PC-9 (cell line): Measurements from ENCODE around the gene MSH3. TPM values are rescaled to one million over a fixed set of nuclear protein-coding genes. Genes with fewer than 3 reads are reported as not detected.

Experiments
- BruUV-seq: library from RNA; stranded (reverse); fragments of 400-500 nt; replicated peaks from 2 replicates; lab custom pipeline; 2021; lab: Mats Ljungman, UMichigan
- CTCF ChIA-PET: fragments of 300-600 bp; sonication (Branson Sonifier 250); formaldehyde crosslinking; loops from one replicate; lab custom pipeline; 2022; ENCODE audit warnings: antibody characterized with exemption; lab: Charles Lee
- POLR2A ChIA-PET: fragments of 300-600 bp; sonication (Branson Sonifier 250); formaldehyde crosslinking; loops from one replicate; lab custom pipeline; 2022; ENCODE audit warnings: antibody characterized with exemption; ENCODE audit not compliant: unreplicated experiment; lab: Charles Lee
- DNase-seq, 2 experiments: peaks; one replicate each; pipeline versions ENCODE4 v3.0.0 to v3.0.0-alpha.2; 2015 to 2022; ENCODE audit warnings: mixed read lengths in 1 of 2
- H2AFZ ChIP-seq: fragments of 200-600 bp; sonication (generic); 2 replicates; pipeline ENCODE4 v1.8.1; 2017; ENCODE audit warnings: antibody characterized with exemption
- H3F3A ChIP-seq: fragments of 200-600 bp; sonication (generic); 2 replicates; pipeline ENCODE4 v1.8.1; 2017; ENCODE audit warnings: antibody characterized with exemption, mild to moderate bottlenecking, low read depth; ENCODE audit not compliant: insufficient read depth
- H3K27ac ChIP-seq: fragments of 200-600 bp; sonication (generic); 2 replicates; pipeline ENCODE4 v1.6.1; 2016; ENCODE audit warnings: mixed run types
- H3K27me3 ChIP-seq: fragments of 200-600 bp; sonication (generic); 2 replicates; pipeline ENCODE4 v1.6.1; 2016; ENCODE audit warnings: low read depth, mixed run types; ENCODE audit not compliant: insufficient read depth
- H3K36me3 ChIP-seq: fragments of 200-600 bp; sonication (generic); 2 replicates; pipeline ENCODE4 v1.6.1; 2016; ENCODE audit warnings: low read depth, mixed run types
- H3K4me1 ChIP-seq: fragments of 200-600 bp; sonication (generic); replicated peaks from 2 replicates; pipeline ENCODE4 v1.6.1; 2016; ENCODE audit warnings: mixed run types; ENCODE audit not compliant: insufficient read depth
- H3K4me2 ChIP-seq: fragments of 200-600 bp; sonication (generic); 2 replicates; pipeline ENCODE4 v1.6.1; 2017; ENCODE audit warnings: mixed run types
- H3K4me3 ChIP-seq: fragments of 200-600 bp; sonication (generic); 2 replicates; pipeline ENCODE4 v1.6.1; 2016; ENCODE audit warnings: mixed run types
- H3K79me2 ChIP-seq: fragments of 200-600 bp; sonication (generic); 2 replicates; pipeline ENCODE4 v1.6.1; 2017; ENCODE audit warnings: low read depth, mixed run types
- H3K9me2 ChIP-seq: fragments of 200-600 bp; sonication (generic); 2 replicates; pipeline ENCODE4 v1.8.1; 2017; ENCODE audit warnings: mild to moderate bottlenecking; ENCODE audit not compliant: insufficient read depth
- H3K9me3 ChIP-seq: fragments of 200-600 bp; sonication (generic); 2 replicates; pipeline ENCODE4 v1.8.1; 2016; ENCODE audit warnings: low read depth; ENCODE audit not compliant: insufficient read depth
- H4K20me1 ChIP-seq: fragments of 200-600 bp; sonication (generic); 2 replicates; pipeline ENCODE4 v1.8.1; 2017; ENCODE audit not compliant: insufficient read depth
- EZH2 ChIP-seq: fragments of 200-600 bp; sonication (generic); IDR thresholded peaks from 2 replicates; pipeline ENCODE4 v1.8.0; 2017; ENCODE audit warnings: antibody characterized with exemption, low read depth
- intact Hi-C: fragments of 100-400 bp; cut with micrococcal nuclease; formaldehyde crosslinking; loops from one replicate; pipeline ENCODE4 v1.10.0; 2022; ENCODE audit not compliant: unreplicated experiment
- total RNA-seq: library from RNA; stranded (reverse); gene quantifications from 2 replicates; pipeline ENCODE4 v1.2.3, GENCODE V29; 2021
- TF ChIP-seq, protein P1 (sequence below): fragments of 200-600 bp; sonication (generic); conservative IDR thresholded peaks from 2 replicates; pipeline ENCODE4 v1.6.1; 2017; ENCODE audit warnings: mixed run types, antibody characterized with exemption, mild to moderate bottlenecking, moderate library complexity

The MSH3 gene
- total RNA-seq, 1 experiment from 2014 or later, result 16.9 TPM

DNA sequence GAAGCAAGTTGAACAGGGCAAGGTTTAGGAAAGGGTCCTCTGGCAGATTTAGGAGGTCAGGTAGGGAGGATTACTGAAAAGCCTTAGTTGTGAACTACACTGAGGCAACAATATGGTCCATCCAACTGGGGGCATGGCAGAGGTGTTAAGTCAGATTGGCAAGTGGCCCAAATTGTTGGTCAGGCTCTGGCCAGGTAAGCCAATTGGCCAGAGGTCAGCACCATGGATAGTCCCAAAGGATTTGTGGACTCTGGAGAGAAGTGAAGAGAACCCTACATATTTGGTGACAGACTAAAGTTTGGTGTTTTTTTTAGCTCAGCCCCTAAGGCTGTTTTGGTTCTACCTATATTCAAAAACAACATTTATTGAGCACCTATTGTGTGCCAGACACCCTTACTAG lies 266.6 kb downstream of the MSH3 start:
- intact Hi-C loops, result loop anchor here (10.0 kb wide), 1 partner anchor 184 kb away; no protein-coding TSS in a partner anchor
- no peaks in the 10 kb centered on the region for H3K36me3 ChIP-seq
- no peak for DNase-seq
- POLR2A ChIA-PET, result interaction anchor here (0.6 kb wide), 1 partner anchor 147 kb away, joined by 12 read pairs; no protein-coding TSS in a partner anchor
- BruUV-seq, result no TSS peak
- H3K27me3 ChIP-seq, result no peaks in the 10 kb centered on the region
- H3K4me1 ChIP-seq, result peaks cover 14% of the 10 kb centered on the region
- H3K9me2 ChIP-seq, result no peaks in the 10 kb centered on the region
- CTCF ChIA-PET, result no interaction called here
- H3K27ac ChIP-seq, result no peak overlapping the region
- no peak overlapping the region for H2AFZ ChIP-seq
- H3K4me2 ChIP-seq, result no peak overlapping the region
- H4K20me1 ChIP-seq, result no peaks in the 10 kb centered on the region
- H3K9me3 ChIP-seq, result no peaks in the 10 kb centered on the region; the same call in 1 of the 2 replicates
- TF ChIP-seq EZH2, result no peak
- TF ChIP-seq, protein P1, sequence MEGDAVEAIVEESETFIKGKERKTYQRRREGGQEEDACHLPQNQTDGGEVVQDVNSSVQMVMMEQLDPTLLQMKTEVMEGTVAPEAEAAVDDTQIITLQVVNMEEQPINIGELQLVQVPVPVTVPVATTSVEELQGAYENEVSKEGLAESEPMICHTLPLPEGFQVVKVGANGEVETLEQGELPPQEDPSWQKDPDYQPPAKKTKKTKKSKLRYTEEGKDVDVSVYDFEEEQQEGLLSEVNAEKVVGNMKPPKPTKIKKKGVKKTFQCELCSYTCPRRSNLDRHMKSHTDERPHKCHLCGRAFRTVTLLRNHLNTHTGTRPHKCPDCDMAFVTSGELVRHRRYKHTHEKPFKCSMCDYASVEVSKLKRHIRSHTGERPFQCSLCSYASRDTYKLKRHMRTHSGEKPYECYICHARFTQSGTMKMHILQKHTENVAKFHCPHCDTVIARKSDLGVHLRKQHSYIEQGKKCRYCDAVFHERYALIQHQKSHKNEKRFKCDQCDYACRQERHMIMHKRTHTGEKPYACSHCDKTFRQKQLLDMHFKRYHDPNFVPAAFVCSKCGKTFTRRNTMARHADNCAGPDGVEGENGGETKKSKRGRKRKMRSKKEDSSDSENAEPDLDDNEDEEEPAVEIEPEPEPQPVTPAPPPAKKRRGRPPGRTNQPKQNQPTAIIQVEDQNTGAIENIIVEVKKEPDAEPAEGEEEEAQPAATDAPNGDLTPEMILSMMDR, result no peak
- H3K79me2 ChIP-seq, result no peaks in the 10 kb centered on the region
- H3F3A ChIP-seq, result 0 out of 2 replicates have a peak, but pooled peaks cover 4% of the 10 kb centered on the region
- H3K4me3 ChIP-seq, result no peak overlapping the region

DNA sequence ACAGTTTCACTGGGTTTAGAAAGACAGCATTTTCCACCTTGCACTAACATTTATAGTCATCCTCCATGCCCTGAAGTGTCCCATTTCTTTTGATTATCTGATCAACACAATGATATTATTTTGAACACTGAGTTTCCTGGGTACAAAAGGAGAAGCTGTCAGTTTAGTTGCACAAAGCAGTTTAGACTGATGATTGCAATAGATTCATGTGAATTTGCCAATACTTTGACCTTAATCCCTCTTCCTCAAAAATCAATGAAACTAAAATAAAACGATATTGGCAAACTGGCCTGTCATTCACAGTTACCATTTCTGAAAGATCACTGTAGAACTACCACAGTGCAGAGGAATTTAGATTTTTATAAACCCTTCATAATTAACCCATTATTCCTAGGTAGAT lies 271.5 kb downstream of the MSH3 start:
- ChIA-PET POLR2A (no interaction called here), CTCF (interaction anchor here (0.6 kb wide), 1 partner anchor 649 kb away, joined by 3 read pairs; no protein-coding TSS in a partner anchor)
- H3K9me2 ChIP-seq, result no peaks in the 10 kb centered on the region
- H3K4me1 ChIP-seq, result peaks cover 1% of the 10 kb centered on the region; the same call in 1 of the 2 replicates
- H2AFZ ChIP-seq, result no peak overlapping the region
- no peaks in the 10 kb centered on the region for H3F3A ChIP-seq
- DNase-seq, result no peak
- intact Hi-C loops, result loop anchor here (10.0 kb wide), 1 partner anchor 179 kb away; no protein-coding TSS in a partner anchor
- no peak for TF ChIP-seq EZH2
- TF ChIP-seq, protein P1, result no peak
- H4K20me1 ChIP-seq, result no peaks in the 10 kb centered on the region
- no peak overlapping the region for H3K4me2 ChIP-seq
- BruUV-seq, result no TSS peak
- no peak overlapping the region for H3K27ac ChIP-seq
- no peaks in the 10 kb centered on the region for H3K36me3 ChIP-seq
- no peaks in the 10 kb centered on the region for H3K27me3 ChIP-seq
- H3K9me3 ChIP-seq, result no peaks in the 10 kb centered on the region; the same call in 1 of the 2 replicates
- H3K79me2 ChIP-seq, result no peaks in the 10 kb centered on the region
- H3K4me3 ChIP-seq, result no peak overlapping the region

Other genes with a start within 250 kb of the MSH3 start
- 27.7 and 34.4 TPM in 2 replicates for gene ZFYVE16, start 246.6 kb upstream of the MSH3 start, total RNA-seq
- 1.4 and 1.7 TPM in 2 replicates for gene FAM151B, start 166.6 kb upstream of the MSH3 start, total RNA-seq
- 0.15 and 0.26 TPM in 2 replicates for gene ANKRD34B, start 84.4 kb upstream of the MSH3 start, total RNA-seq
- 28.7 and 45.3 TPM in 2 replicates for gene DHFR, start 331 bp downstream of the MSH3 start, total RNA-seq